ENCODE results near the gene FAM83E. TPM values are rescaled to one million over a fixed set of nuclear protein-coding genes. Genes with fewer than 3 reads are reported as not detected.

Gene FAM83E
- total and polyA plus RNA-seq, 2 donors (not counting 1 experiment from before 2014, with no cell fraction given), result 0.15 to 4.1 TPM

DNA sequence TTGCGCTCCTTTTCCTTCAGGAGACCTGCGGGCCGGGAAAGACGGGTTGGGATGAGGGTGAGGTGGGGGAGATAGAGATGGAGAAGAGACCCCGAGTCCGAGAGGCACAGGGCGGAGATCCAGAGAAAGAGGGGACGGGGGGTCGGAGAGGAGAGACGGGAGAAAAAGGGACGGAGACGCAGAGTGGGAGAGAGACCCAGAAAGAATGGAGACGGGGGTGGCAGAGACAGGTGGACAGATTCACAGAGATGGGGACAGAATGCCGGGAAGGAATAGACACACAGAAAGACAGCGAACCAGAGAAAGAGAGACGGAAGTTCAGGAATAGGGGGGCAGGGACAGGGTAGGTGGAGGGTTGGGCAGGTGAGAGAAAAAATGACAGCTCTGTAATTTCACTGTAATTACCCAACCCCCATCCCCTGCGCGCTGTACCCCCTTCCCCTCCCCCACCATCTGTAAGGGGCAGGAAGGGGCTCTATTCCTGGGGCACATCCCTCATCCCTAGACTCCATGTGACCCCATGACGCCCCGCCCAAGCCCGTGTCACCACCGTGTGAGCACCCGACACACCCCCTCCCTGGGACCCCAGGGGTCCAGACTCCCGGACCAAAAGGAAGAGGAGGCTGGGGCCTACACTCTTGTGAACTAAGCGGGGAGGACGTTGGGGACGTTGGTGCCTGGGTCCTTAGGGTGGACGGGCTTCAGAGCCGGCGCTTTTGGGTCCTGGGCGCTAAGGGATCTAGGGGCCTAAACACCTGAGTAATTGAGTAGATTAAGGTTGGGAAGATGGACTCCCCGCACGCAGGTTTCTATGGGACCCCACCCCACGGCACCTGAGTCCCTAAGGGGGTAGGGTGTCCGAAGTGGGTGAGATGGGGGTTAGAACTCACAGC is 21.3 kb upstream of the FAM83E start:
- H3K4me1 Mint-ChIP-seq, result peaks cover 53% of the 10 kb centered on the region
- Histone ChIP-seq H3K4me1 (ENCODE audit: control insufficient read depth in 2 of 2, insufficient read depth in 2 of 2, low read length in 2 of 2) (peaks cover 40 to 41% of the 10 kb centered on the region in 2 donors), H3K27ac (ENCODE audit: low read length in 2 of 2) (peak overlapping the region; percentile 82 to 89), H3K27me3 (replicated peaks in 1 of 4; ENCODE audit: control extremely low read depth in 1 of 4, control insufficient read depth in 3 of 4, insufficient read depth in 4 of 4, low read length in 3 of 4) (no peaks in the 10 kb centered on the region), H3K4me3 (ENCODE audit: control extremely low read depth in 1 of 5, extremely low read depth in 1 of 5, insufficient read depth in 1 of 5, low read depth in 2 of 5, low read length in 4 of 5) (peak overlapping the region; percentile 74 to 98 (median 88)), H4K20me1 (ENCODE audit: control insufficient read depth, insufficient read depth, low read length, poor library complexity, severe bottlenecking) (peaks cover 47% of the 10 kb centered on the region), H2AFZ (ENCODE audit: insufficient read depth, low read depth, low read length, poor library complexity, severe bottlenecking) (peak overlapping the region; percentile 52), H3K79me2 (ENCODE audit: control insufficient read depth, insufficient read depth, low read length) (peaks cover 38% of the 10 kb centered on the region), H3K4me2 (replicated peaks; ENCODE audit: low read depth, low read length, poor library complexity, severe bottlenecking) (peak overlapping the region; percentile 99), H3K9me3 (ENCODE audit: control extremely low read depth in 1 of 3, control insufficient read depth in 2 of 3, insufficient read depth in 1 of 3, low read length in 2 of 3) (peaks cover 0 to 5% (median 0%) of the 10 kb centered on the region in 3 donors), H3K36me3 (replicated peaks in 1 of 2; ENCODE audit: control extremely low read depth in 1 of 2, control insufficient read depth in 1 of 2, extremely low read depth in 1 of 2, insufficient read depth in 2 of 2, low read length in 1 of 2) (peaks cover 0 to 26% of the 10 kb centered on the region in 2 experiments), H3K9ac (ENCODE audit: low read length) (peak overlapping the region; percentile 82)
- intact Hi-C loops (cut with micrococcal nuclease), result loop anchor here (2.0 to 10.0 kb wide), 7 partner anchors 161 to 1364 kb away; partner anchors contain the start of genes C19orf73, EMP3, FLT3LG and INAFM1
- ATAC-seq (ENCODE audit: low read depth) (no peak), DNase-seq (no peak)
- H3K4me3 Mint-ChIP-seq, result peak overlapping the region; percentile 96
- TF ChIP-seq, protein P1, sequence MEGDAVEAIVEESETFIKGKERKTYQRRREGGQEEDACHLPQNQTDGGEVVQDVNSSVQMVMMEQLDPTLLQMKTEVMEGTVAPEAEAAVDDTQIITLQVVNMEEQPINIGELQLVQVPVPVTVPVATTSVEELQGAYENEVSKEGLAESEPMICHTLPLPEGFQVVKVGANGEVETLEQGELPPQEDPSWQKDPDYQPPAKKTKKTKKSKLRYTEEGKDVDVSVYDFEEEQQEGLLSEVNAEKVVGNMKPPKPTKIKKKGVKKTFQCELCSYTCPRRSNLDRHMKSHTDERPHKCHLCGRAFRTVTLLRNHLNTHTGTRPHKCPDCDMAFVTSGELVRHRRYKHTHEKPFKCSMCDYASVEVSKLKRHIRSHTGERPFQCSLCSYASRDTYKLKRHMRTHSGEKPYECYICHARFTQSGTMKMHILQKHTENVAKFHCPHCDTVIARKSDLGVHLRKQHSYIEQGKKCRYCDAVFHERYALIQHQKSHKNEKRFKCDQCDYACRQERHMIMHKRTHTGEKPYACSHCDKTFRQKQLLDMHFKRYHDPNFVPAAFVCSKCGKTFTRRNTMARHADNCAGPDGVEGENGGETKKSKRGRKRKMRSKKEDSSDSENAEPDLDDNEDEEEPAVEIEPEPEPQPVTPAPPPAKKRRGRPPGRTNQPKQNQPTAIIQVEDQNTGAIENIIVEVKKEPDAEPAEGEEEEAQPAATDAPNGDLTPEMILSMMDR (IDR thresholded peaks at IDR 0.05), result no peak
- TF ChIP-seq EZH2 (IDR thresholded peaks at IDR 0.05; ENCODE audit: borderline replicate concordance, insufficient read depth, low read depth, low read length, poor library complexity, severe bottlenecking), result no peak
- no peaks in the 10 kb centered on the region for H3K27me3 Mint-ChIP-seq
- 0% methylated on average over 27 of the region's 35 CpGs for WGBS (ENCODE audit: insufficient coverage)
- ChIA-PET CTCF (interaction anchor here (2.7 kb wide), 1 partner anchor 10 kb away, joined by 12 read pairs; the partner anchor contains the start of gene CA11), POLR2A (interaction anchor here (0.6 to 3.4 kb wide), 5 partner anchors 10 to 17 kb away, joined by 7 to 23 read pairs (median 14); partner anchors contain the start of genes CA11, RPL18 and SPHK2)
- peak overlapping the region; percentile 100 for H3K27ac Mint-ChIP-seq
- peaks cover 4% of the 10 kb centered on the region for H3K9me3 Mint-ChIP-seq (ENCODE audit: insufficient read depth)

Data from B cell (primary cell).